CD4-positive, CD25-positive, alpha-beta regulatory T cell (primary cell): ENCODE results near the gene PEAK1. TPM values are rescaled to one million over a fixed set of nuclear protein-coding genes. Genes with fewer than 3 reads are reported as not detected.

Experiments
- ATAC-seq, 2 donors: fragments of 150-1000 bp; cut with Tn5 transposase; one replicate each; pipeline ENCODE4 v1.10.0; 2021; ENCODE audit warnings: low read depth in 2 of 2, moderate number of reproducible peaks in 2 of 2, moderate library complexity in 1 of 2
- DNase-seq, 3 donors: peaks; one replicate each; pipeline versions ENCODE4 v3.0.0 to v3.0.0-alpha.2; 2012 to 2022; ENCODE audit warnings: mixed read lengths in 1 of 3
- H3K27ac ChIP-seq: one replicate; pipeline ENCODE4 v1.7.0; 2013; ENCODE audit warnings: mild to moderate bottlenecking, low read length; ENCODE audit not compliant: insufficient read depth, poor library complexity, severe bottlenecking
- H3K27me3 ChIP-seq: one replicate; pipeline ENCODE4 v1.7.0; 2013; ENCODE audit warnings: low read length; ENCODE audit not compliant: control insufficient read depth, insufficient read depth
- H3K36me3 ChIP-seq: one replicate; pipeline ENCODE4 v1.7.0; 2013; ENCODE audit warnings: mild to moderate bottlenecking, low read length, moderate library complexity; ENCODE audit not compliant: control insufficient read depth, insufficient read depth
- H3K4me1 ChIP-seq: 2 replicates; pipeline ENCODE4 v1.7.0; 2013; ENCODE audit warnings: mild to moderate bottlenecking, low read length; ENCODE audit not compliant: insufficient read depth, control insufficient read depth, poor library complexity, severe bottlenecking
- H3K4me3 ChIP-seq: one replicate; pipeline ENCODE4 v1.7.0; 2013; ENCODE audit warnings: low read depth, mild to moderate bottlenecking, low read length, moderate library complexity
- H3K9me3 ChIP-seq, 2 experiments: 1 replicate in 1 of 2; 2 replicates in 1 of 2; pipeline ENCODE4 v1.7.0; 2013; ENCODE audit warnings: low read length in 2 of 2, mild to moderate bottlenecking in 1 of 2, moderate library complexity in 1 of 2; ENCODE audit not compliant: control insufficient read depth in 2 of 2
- H3K27ac Mint-ChIP-seq, 3 donors: one replicate each; pipeline ENCODE4 v1.8.0; 2020 to 2022; ENCODE audit warnings: mild to moderate bottlenecking in 3 of 3, mixed read lengths in 3 of 3, moderate library complexity in 2 of 3
- H3K27me3 Mint-ChIP-seq: one replicate; pipeline ENCODE4 v1.8.0; 2022; ENCODE audit warnings: mild to moderate bottlenecking, mixed read lengths
- H3K36me3 Mint-ChIP-seq: one replicate; pipeline ENCODE4 v1.8.0; 2020; ENCODE audit warnings: mixed read lengths
- H3K4me1 Mint-ChIP-seq, 4 donors: one replicate each; pipeline ENCODE4 v1.8.0; 2020 to 2022; ENCODE audit warnings: mixed read lengths in 4 of 4, mild to moderate bottlenecking in 1 of 4
- H3K4me3 Mint-ChIP-seq, 4 donors: one replicate each; pipeline ENCODE4 v1.8.0; 2020 to 2022; ENCODE audit warnings: mild to moderate bottlenecking in 4 of 4, mixed read lengths in 4 of 4, moderate library complexity in 3 of 4
- H3K9me3 Mint-ChIP-seq, 7 donors: one replicate each; pipeline ENCODE4 v1.8.0; 2020 to 2022; ENCODE audit warnings: mixed read lengths in 7 of 7, mild to moderate bottlenecking in 3 of 7, moderate library complexity in 2 of 7
- polyA plus RNA-seq, 4 donors: library from polyadenylated mRNA; unstranded; fragments of 300-500 nt; fragmentation: Illumina TruSeq; gene quantifications; one replicate each; pipeline ENCODE4 v1.2.3, GENCODE V29; 2021
- total RNA-seq: library from RNA; stranded (reverse); gene quantifications from one replicate; pipeline ENCODE4 v1.2.3, GENCODE V29; 2022

PEAK1 gene
- total and polyA plus RNA-seq, 5 donors from 2014 or later: 0.15 to 9.6 (median 1.1) TPM

DNA sequence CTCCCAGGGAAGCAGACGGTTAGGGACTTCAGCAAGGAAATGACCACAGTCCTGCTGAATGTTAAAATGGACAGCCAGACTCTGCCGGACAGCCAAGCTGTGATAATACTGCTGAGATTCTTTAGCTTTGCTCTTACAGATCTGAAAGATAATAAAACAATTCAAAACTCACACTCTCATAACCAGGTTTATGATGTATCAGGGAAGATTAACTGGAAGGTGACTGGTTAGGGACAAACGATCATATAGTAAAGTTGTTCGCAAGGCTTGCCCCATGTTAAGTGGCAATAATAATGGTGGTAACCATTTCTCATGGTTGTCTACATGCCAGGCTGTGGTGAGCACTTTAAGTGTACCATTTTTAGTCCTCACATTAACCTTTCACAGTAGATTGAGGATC lies 304.7 kb downstream of the PEAK1 start:
- ATAC-seq (no peak), DNase-seq (no peak)
- Mint-ChIP-seq H3K27ac (no peak overlapping the region), H3K27me3 (peaks cover 6% of the 10 kb centered on the region), H3K4me1 (peaks cover 0 to 6% (median 4%) of the 10 kb centered on the region in 4 donors), H3K9me3 (no peaks in the 10 kb centered on the region), H3K4me3 (peak overlapping the region in 1 of 4 donors; percentile 17), H3K36me3 (peaks cover 4% of the 10 kb centered on the region)
- H3K27ac ChIP-seq: no peak overlapping the region
- no peaks in the 10 kb centered on the region for H3K27me3 ChIP-seq
- no peaks in the 10 kb centered on the region for H3K36me3 ChIP-seq
- no peaks in the 10 kb centered on the region for H3K4me1 ChIP-seq
- no peaks in the 10 kb centered on the region for H3K9me3 ChIP-seq
- no peak overlapping the region for H3K4me3 ChIP-seq

DNA sequence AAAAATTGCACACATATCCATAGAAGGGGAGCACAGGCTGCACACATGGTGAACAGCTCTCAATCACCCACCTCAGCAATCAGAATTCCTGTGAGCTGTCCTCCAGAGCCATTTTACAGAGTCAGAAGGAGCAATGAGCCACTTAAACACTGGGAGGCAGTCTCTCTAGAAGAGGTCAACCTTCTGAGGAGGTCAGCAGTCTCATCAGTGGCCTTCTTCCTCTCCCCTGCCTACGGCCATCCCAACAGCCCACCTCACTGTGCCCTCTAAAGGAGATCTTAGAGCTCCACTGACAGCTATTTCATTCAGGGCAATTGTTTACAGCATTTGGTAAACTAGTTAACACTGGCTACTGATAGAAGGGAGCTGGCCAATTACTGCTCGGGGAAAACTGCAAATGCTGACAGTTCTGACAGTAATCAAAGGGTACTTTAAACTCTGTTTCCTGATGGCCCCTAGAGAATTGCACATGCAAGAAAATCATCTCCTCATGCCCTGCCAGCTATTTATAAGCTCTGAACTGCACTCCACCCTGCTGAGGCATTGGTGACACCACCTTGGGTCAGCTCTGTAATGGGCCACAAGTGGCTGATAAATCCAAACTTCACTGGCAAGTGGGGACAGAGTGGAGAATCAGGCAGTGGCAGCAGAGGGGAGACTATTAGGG lies 306.9 kb downstream of the PEAK1 start:
- H3K4me1 ChIP-seq: no peaks in the 10 kb centered on the region
- H3K27me3 ChIP-seq: no peaks in the 10 kb centered on the region
- H3K27ac Mint-ChIP-seq: no peak overlapping the region
- H3K27ac ChIP-seq: no peak overlapping the region
- peaks cover 4% of the 10 kb centered on the region for H3K36me3 Mint-ChIP-seq
- no peak overlapping the region for H3K4me3 Mint-ChIP-seq
- no peaks in the 10 kb centered on the region for H3K4me1 Mint-ChIP-seq
- DNase-seq: no peak
- ATAC-seq: no peak
- H3K36me3 ChIP-seq: no peaks in the 10 kb centered on the region
- no peak overlapping the region for H3K4me3 ChIP-seq
- no peaks in the 10 kb centered on the region for H3K9me3 Mint-ChIP-seq
- no peaks in the 10 kb centered on the region for H3K27me3 Mint-ChIP-seq
- no peaks in the 10 kb centered on the region for H3K9me3 ChIP-seq

DNA sequence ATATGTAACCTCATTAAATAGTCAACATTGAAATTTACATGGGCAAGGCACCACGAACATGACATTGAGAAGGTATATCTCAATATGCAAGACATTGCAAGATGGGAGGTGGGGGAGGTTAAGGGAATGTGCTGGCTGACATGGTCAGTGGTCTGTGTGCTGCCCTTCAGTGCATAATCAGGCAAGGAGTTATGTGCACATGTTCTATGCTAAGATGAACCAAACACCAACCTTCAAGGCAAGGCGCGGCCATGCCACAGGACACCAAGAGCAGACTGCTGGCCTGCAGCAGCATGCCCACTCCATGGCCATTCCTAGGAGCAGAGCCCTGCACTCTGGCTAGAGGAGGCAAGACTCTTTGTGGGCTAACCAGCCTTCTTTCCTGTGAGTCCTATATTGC lies 308.1 kb downstream of the PEAK1 start:
- ATAC-seq: no peak
- Histone ChIP-seq H3K27ac (no peak overlapping the region), H3K4me3 (no peak overlapping the region), H3K36me3 (no peaks in the 10 kb centered on the region), H3K27me3 (no peaks in the 10 kb centered on the region), H3K9me3 (no peaks in the 10 kb centered on the region), H3K4me1 (no peaks in the 10 kb centered on the region)
- DNase-seq: no peak
- Mint-ChIP-seq H3K27me3 (no peaks in the 10 kb centered on the region), H3K4me3 (no peak overlapping the region), H3K36me3 (peaks cover 4% of the 10 kb centered on the region), H3K4me1 (no peaks in the 10 kb centered on the region), H3K27ac (no peak overlapping the region), H3K9me3 (no peaks in the 10 kb centered on the region)

DNA sequence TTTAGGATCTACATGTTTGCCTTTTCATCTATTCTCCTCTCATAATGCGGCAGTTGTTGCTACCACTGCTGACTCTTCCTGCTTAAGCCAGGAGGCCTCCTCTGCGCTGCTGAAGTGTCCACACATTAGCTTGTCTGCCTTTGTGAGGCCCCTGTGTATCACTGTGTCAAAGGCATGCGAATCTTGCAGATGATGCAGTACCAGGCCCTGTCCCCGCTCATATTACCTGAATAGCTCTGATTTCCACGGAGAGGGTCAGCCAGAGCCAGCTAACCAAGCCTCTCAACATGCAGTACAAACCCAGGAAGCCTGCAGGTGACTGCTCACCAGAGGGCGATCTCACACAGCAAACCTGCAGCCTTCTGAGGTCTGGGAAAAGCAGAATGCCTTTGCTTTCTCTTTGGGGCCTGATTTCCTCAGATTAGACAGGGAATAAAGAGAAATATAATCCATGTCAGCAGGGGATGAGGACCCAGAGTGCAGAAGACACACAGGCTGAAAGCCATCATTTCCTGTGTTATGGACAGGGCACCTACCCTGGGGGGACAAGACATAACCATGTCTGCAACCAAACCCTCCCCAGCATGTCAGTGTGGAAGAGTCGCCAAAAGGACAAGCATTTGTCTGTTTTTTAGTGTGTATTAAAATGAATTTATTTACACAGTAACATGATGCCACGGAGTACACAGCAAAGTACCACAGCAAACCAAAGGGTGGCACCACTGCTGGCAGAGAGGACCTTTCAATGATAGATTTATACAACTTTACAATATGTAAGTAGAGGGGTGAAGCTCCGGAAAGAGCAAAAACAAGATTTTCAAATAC lies 312.2 kb downstream of the PEAK1 start:
- ATAC-seq: no peak
- Mint-ChIP-seq H3K27ac (peak overlapping the region in 1 of 3 donors; percentile 67), H3K9me3 (no peaks in the 10 kb centered on the region), H3K4me3 (no peak overlapping the region), H3K4me1 (no peaks in the 10 kb centered on the region), H3K36me3 (no peaks in the 10 kb centered on the region), H3K27me3 (no peaks in the 10 kb centered on the region)
- Histone ChIP-seq H3K4me3 (no peak overlapping the region), H3K27me3 (no peaks in the 10 kb centered on the region), H3K36me3 (no peaks in the 10 kb centered on the region), H3K4me1 (no peaks in the 10 kb centered on the region), H3K9me3 (no peaks in the 10 kb centered on the region), H3K27ac (no peak overlapping the region)
- DNase-seq: peak in 2 of 3 donors; percentile 7 to 45

DNA sequence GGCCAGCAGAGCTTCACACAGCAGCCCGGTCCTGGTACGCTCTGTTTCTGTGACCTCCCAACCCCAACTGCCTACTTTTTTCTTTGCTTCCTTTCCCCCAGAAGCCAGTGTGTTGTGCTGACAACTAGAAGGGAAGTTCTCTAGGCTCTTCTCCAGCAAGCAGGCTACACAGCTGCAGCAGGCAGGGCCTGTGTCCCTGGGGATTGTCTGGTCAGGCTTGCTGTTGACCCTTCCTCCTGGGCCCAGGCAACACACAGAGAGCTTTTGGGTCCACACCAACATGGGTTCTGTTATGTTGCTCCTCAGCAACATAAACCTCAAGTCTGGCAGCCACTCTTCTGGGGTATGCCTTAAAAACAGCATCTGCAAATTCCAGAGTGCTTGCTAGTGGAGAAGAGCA lies 312.8 kb downstream of the PEAK1 start:
- ATAC-seq: no peak

DNA sequence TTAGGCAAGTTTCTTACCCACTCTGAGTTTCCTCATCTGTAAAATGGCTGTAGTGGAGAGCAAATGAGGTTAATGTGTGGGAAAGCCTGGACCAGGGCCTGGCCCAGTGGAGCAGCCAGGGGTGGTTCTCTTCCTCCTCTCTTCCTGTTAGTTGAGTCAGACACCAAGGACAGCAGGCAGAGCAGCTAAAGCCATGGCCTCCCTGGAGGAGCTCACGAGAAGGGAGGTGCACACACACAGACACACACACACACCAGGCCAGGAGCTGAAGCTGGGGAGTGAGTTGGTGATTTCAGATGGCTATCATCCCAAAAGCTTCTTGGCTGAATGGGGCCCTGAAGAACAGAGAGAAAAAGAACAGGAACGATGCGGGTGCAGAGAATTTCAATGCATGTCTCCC lies 315.7 kb downstream of the PEAK1 start:
- H3K4me3 ChIP-seq: no peak overlapping the region
- Mint-ChIP-seq H3K27me3 (no peaks in the 10 kb centered on the region), H3K4me3 (peak overlapping the region in 1 of 4 donors; percentile 27), H3K36me3 (no peaks in the 10 kb centered on the region), H3K4me1 (no peaks in the 10 kb centered on the region), H3K9me3 (no peaks in the 10 kb centered on the region), H3K27ac (no peak overlapping the region)
- no peak overlapping the region for H3K27ac ChIP-seq
- no peaks in the 10 kb centered on the region for H3K36me3 ChIP-seq
- ATAC-seq: no peak
- DNase-seq: no peak
- H3K4me1 ChIP-seq: no peaks in the 10 kb centered on the region
- no peaks in the 10 kb centered on the region for H3K9me3 ChIP-seq
- no peaks in the 10 kb centered on the region for H3K27me3 ChIP-seq

More for the DNA sequence above, 312.8 kb downstream of the PEAK1 start:
- H3K4me1 Mint-ChIP-seq: no peaks in the 10 kb centered on the region
- DNase-seq: no peak
- no peaks in the 10 kb centered on the region for H3K9me3 ChIP-seq
- H3K36me3 Mint-ChIP-seq: no peaks in the 10 kb centered on the region
- no peaks in the 10 kb centered on the region for H3K9me3 Mint-ChIP-seq
- H3K27me3 Mint-ChIP-seq: no peaks in the 10 kb centered on the region
- no peak overlapping the region for H3K4me3 ChIP-seq
- H3K4me3 Mint-ChIP-seq: no peak overlapping the region
- H3K36me3 ChIP-seq: no peaks in the 10 kb centered on the region
- H3K27me3 ChIP-seq: no peaks in the 10 kb centered on the region
- no peak overlapping the region for H3K27ac ChIP-seq
- no peak overlapping the region for H3K27ac Mint-ChIP-seq
- H3K4me1 ChIP-seq: no peaks in the 10 kb centered on the region

DNA sequence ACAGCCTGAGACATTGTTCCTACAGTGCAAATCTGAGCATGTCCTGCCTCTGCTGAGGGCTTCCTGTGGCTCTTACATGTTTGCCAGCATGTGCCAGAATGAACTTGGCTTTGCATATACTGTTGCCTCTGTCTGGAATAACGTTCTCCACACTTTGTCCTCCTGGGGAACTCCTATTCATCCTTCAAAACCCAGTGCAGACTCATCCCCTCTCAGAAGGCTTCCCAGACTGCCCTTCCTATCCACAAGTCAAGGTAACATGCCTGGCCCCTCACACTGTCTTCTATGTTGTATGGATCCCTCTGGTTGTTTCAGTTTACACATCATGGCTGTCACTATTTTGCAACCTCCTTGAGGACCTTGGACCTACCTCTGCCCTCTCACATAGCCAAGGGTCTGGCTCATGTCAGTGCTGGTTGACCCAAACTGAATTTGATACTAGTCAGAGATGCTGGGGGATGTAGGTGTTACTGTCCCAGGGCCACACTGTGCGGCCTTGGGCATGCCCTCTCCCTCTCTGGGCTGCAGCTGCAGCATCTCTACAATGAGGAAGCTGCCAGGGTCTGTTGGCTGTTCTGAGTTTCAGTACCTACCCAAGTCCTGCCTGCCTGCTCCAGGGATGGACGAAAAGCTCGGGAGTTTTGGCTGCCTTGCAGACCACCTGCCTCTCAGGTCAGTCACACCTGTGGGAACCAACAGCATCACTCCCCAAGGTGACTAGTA lies 320.0 kb downstream of the PEAK1 start:
- Histone ChIP-seq H3K4me1 (no peaks in the 10 kb centered on the region), H3K9me3 (no peaks in the 10 kb centered on the region), H3K27me3 (no peaks in the 10 kb centered on the region), H3K36me3 (no peaks in the 10 kb centered on the region), H3K27ac (no peak overlapping the region), H3K4me3 (no peak overlapping the region)
- H3K9me3 Mint-ChIP-seq: no peaks in the 10 kb centered on the region
- no peak for ATAC-seq
- no peaks in the 10 kb centered on the region for H3K36me3 Mint-ChIP-seq
- no peak overlapping the region for H3K4me3 Mint-ChIP-seq
- peaks cover 9% of the 10 kb centered on the region for H3K27me3 Mint-ChIP-seq
- no peak for DNase-seq
- no peaks in the 10 kb centered on the region for H3K4me1 Mint-ChIP-seq
- H3K27ac Mint-ChIP-seq: no peak overlapping the region
